Urothelium cell line (cell line): ENCODE results near the gene MRPL20.
"Not testable (repeated sequence)": the region's sequence is repeated elsewhere in the genome, so short reads cannot be mapped to it uniquely, and the experiment has no call there.

Source experiments
- DNase-seq: peaks from one replicate; pipeline ENCODE4 v3.0.0; 2011; ENCODE audit warnings: low spot score, mixed read lengths
- FAIRE-seq: peaks from 2 replicates; lab custom pipeline; 2011; peaks lifted over from hg19 to GRCh38; lab: Jason Lieb, UNC

MRPL20 gene

GRCh38 chr1:1390675-1391074 lies 16.4 kb downstream of the MRPL20 start:
- DNase-seq (no peak), FAIRE-seq (no peak)

GRCh38 chr1:1388078-1388472 lies 19.0 kb downstream of the MRPL20 start:
- FAIRE-seq (no peak), DNase-seq (no peak)

- DNase-seq = no peak
- no peak for FAIRE-seq
Measured at GRCh38 chr1:1387098-1388077, 19.7 kb downstream of the MRPL20 start.

- FAIRE-seq (no peak), DNase-seq (no peak)
Measured at GRCh38 chr1:1385931-1386330, 21.2 kb downstream of the MRPL20 start.

- DNase-seq, FAIRE-seq: not testable (repeated sequence)
Measured at GRCh38 chr1:1385339-1385738, 21.8 kb downstream of the MRPL20 start.

- FAIRE-seq (no peak), DNase-seq (no peak)
Measured at GRCh38 chr1:1381294-1381693, 25.8 kb downstream of the MRPL20 start.

- FAIRE-seq = no peak
Measured at GRCh38 chr1:1380860-1381259, 26.2 kb downstream of the MRPL20 start.

GRCh38 chr1:1377540-1378205 lies 29.4 kb downstream of the MRPL20 start:
- DNase-seq (no peak), FAIRE-seq (no peak)

More at GRCh38 chr1:1380860-1381259, 26.2 kb downstream of the MRPL20 start:
- DNase-seq = no peak

GRCh38 chr1:1376551-1377226 lies 30.4 kb downstream of the MRPL20 start:
- DNase-seq (no peak), FAIRE-seq (no peak)

GRCh38 chr1:1374929-1375662 lies 32.0 kb downstream of the MRPL20 start, which contains the start of gene AURKAIP1:
TSS of gene AURKAIP1 (minus strand) at chr1:1375207. CDS start at chr1:1374756, 451 bp downstream.
- FAIRE-seq (peak; percentile 79), DNase-seq (peak; percentile 97)

- DNase-seq = no peak
- FAIRE-seq = no peak
Measured at GRCh38 chr1:1374589-1374928, 32.5 kb downstream of the MRPL20 start.

GRCh38 chr1:1373815-1374588 lies 33.1 kb downstream of the MRPL20 start:
- FAIRE-seq (no peak), DNase-seq (no peak)

GRCh38 chr1:1373051-1373814 lies 33.9 kb downstream of the MRPL20 start:
- no peak for FAIRE-seq
- no peak for DNase-seq

- no peak for FAIRE-seq
- peak; percentile 68 for DNase-seq
Measured at GRCh38 chr1:1371746-1372711, 35.1 kb downstream of the MRPL20 start.

GRCh38 chr1:1371364-1371745 lies 35.7 kb downstream of the MRPL20 start:
- DNase-seq (no peak), FAIRE-seq (no peak)

- DNase-seq = no peak
Measured at GRCh38 chr1:1370771-1371300, 36.3 kb downstream of the MRPL20 start.

GRCh38 chr1:1370094-1370493 lies 37.0 kb downstream of the MRPL20 start:
- FAIRE-seq = not testable (repeated sequence)

More at GRCh38 chr1:1370771-1371300, 36.3 kb downstream of the MRPL20 start:
- no peak for FAIRE-seq

GRCh38 chr1:1367315-1367714 lies 39.8 kb downstream of the MRPL20 start:
- DNase-seq = no peak
- peak; percentile 91 for FAIRE-seq

More at GRCh38 chr1:1370094-1370493, 37.0 kb downstream of the MRPL20 start:
- DNase-seq = not testable (repeated sequence)
